GM04504 (cell line): ENCODE data around the gene NXPE2.

Experiments
- DNase-seq: peaks from one replicate; pipeline ENCODE4 v3.0.0-alpha.2; 2012; ENCODE audit warnings: low read depth

NXPE2 gene

GRCh38 chr11:114745150-114745671, 66.9 kb downstream of the NXPE2 start:
- no peak for DNase-seq

GRCh38 chr11:114746013-114746412, 67.7 kb downstream of the NXPE2 start:
- DNase-seq, result no peak
